Measurements from ENCODE around the gene CMTR2. TPM values are rescaled to one million over a fixed set of nuclear protein-coding genes. Genes with fewer than 3 reads are reported as not detected.
A peak's percentile ranks its signal among the peaks of the same experiment; 100 is the strongest.

Gene CMTR2
- total and polyA plus RNA-seq, 2 of the 4 experiments (the other 2 are of a cell fraction): 10.6 to 21.9 TPM

- DNase-seq (peak; percentile 10), ATAC-seq (ENCODE audit: low read depth) (no peak)
- CTCF ChIA-PET: interaction anchor here (0.6 to 1.3 kb wide), 2 partner anchors 23 to 1316 kb away, joined by 3 to 5 read pairs; no protein-coding TSS in a partner anchor
These were observed 672 bp downstream of the CMTR2 start for GRCh38 chr16:71288570-71288889.

More at GRCh38 chr16:71288570-71288889, 672 bp downstream of the CMTR2 start:
- 0% methylated on average over 1 of the region's 3 CpGs; no CpG with 5 or more reads in 1 of the 2 experiments for WGBS, 2 experiments (ENCODE audit: extremely low coverage in 2 of 2, insufficient read length in 1 of 2)
- no peaks in the 10 kb centered on the region for H3K9me3 ChIP-seq (ENCODE audit: control insufficient read depth, insufficient read depth, low read length)
- peak overlapping the region; percentile 93 for H2AFZ ChIP-seq (replicated peaks; ENCODE audit: low read length, poor library complexity)
- H3K79me1 ChIP-seq (ENCODE audit: low read depth in 1 of 2, low read length in 2 of 2): peaks cover 9 to 25% of the 10 kb centered on the region in 2 experiments
- peak overlapping the region; percentile 74 for H3K9ac ChIP-seq (ENCODE audit: low read depth, low read length)
- H3K4ac ChIP-seq (ENCODE audit: low read depth, low read length): peak overlapping the region; percentile 49
- H4K5ac ChIP-seq (ENCODE audit: low read depth, low read length): peak overlapping the region; percentile 51
- no peak overlapping the region for H2AK5ac ChIP-seq (ENCODE audit: low read depth, low read length)
- peak overlapping the region; percentile 74 for H2AK9ac ChIP-seq (replicated peaks; ENCODE audit: low read depth, low read length, poor library complexity)
- H3K14ac ChIP-seq (replicated peaks; ENCODE audit: low read depth, low read length): peak overlapping the region; percentile 74
- peak overlapping the region; percentile 76 for H2BK5ac ChIP-seq (ENCODE audit: low read depth, low read length, poor library complexity, severe bottlenecking)
- peak overlapping the region; percentile 82 for H3K4me2 ChIP-seq (ENCODE audit: low read depth, low read length)
- peak overlapping the region; percentile 46 to 73 for H4K8ac ChIP-seq (ENCODE audit: low read depth in 2 of 2, low read length in 2 of 2)
- H3K18ac ChIP-seq (ENCODE audit: low read depth, low read length): no peak overlapping the region
- H3K27me3 ChIP-seq (ENCODE audit: control insufficient read depth, insufficient read depth, low read length): no peaks in the 10 kb centered on the region
- in situ Hi-C loops (cut with MboI; ENCODE audit: low sequenced_read_pairs): loop anchor here (25.0 kb wide), 1 partner anchor 501 kb away; no protein-coding TSS in a partner anchor
- H3K36me3 ChIP-seq (ENCODE audit: control insufficient read depth, insufficient read depth, low read length): peaks cover 8% of the 10 kb centered on the region
- peaks cover 2% of the 10 kb centered on the region; the same call in 1 of the 2 replicates for H3K9me1 ChIP-seq (ENCODE audit: insufficient read depth, low read length)
- no peaks in the 10 kb centered on the region for H4K20me1 ChIP-seq (ENCODE audit: insufficient read depth, low read length)
- H4K91ac ChIP-seq (ENCODE audit: insufficient read depth, low read depth, low read length): no peak overlapping the region
- H3K23ac ChIP-seq (ENCODE audit: low read depth, low read length): 0 out of 2 replicates have a peak overlapping the region, but pooled peaks have one; percentile 59
- H3K27ac ChIP-seq (ENCODE audit: insufficient read depth, low read length): peak overlapping the region; percentile 79
- no TSS peak for BruUV-seq (replicated peaks)
- dilution Hi-C loops (cut with HindIII; ENCODE audit: low sequenced_read_pairs, unreplicated experiment): no loop called here
- peak overlapping the region; percentile 28; the same call in 1 of the 2 replicates for H2BK120ac ChIP-seq (ENCODE audit: low read depth, low read length)
- intact Hi-C loops (cut with micrococcal nuclease): loop anchor here (2.0 kb wide), 1 partner anchor 70 kb away; the partner anchor contains the start of gene CALB2
- H2BK20ac ChIP-seq (ENCODE audit: low read depth, low read length): no peak overlapping the region
- peak overlapping the region; percentile 67 for H3K4me3 ChIP-seq (ENCODE audit: insufficient read depth, low read depth, low read length)
- no peak for TF ChIP-seq RFX5 (IDR thresholded peaks at IDR 0.05; ENCODE audit: low read depth, low read length)
- no peak for TF ChIP-seq POLR2A (IDR thresholded peaks at IDR 0.05; ENCODE audit: low read depth, low read length)
- TF ChIP-seq BHLHE40 (IDR thresholded peaks at IDR 0.05; ENCODE audit: low read depth, low read length): no peak
- TF ChIP-seq USF2 (IDR thresholded peaks at IDR 0.05; ENCODE audit: low read depth, low read length): no peak
- TF ChIP-seq, protein P1, sequence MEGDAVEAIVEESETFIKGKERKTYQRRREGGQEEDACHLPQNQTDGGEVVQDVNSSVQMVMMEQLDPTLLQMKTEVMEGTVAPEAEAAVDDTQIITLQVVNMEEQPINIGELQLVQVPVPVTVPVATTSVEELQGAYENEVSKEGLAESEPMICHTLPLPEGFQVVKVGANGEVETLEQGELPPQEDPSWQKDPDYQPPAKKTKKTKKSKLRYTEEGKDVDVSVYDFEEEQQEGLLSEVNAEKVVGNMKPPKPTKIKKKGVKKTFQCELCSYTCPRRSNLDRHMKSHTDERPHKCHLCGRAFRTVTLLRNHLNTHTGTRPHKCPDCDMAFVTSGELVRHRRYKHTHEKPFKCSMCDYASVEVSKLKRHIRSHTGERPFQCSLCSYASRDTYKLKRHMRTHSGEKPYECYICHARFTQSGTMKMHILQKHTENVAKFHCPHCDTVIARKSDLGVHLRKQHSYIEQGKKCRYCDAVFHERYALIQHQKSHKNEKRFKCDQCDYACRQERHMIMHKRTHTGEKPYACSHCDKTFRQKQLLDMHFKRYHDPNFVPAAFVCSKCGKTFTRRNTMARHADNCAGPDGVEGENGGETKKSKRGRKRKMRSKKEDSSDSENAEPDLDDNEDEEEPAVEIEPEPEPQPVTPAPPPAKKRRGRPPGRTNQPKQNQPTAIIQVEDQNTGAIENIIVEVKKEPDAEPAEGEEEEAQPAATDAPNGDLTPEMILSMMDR (conservative IDR thresholded peaks at IDR 0.05; ENCODE audit: low read depth, low read length): no peak
- no peak for TF ChIP-seq MAZ (IDR thresholded peaks at IDR 0.05; ENCODE audit: borderline replicate concordance, low read depth, low read length)
- no peak for TF ChIP-seq NFE2L2 (IDR thresholded peaks at IDR 0.05; ENCODE audit: low read depth, low read length)
- TF ChIP-seq, protein P2, sequence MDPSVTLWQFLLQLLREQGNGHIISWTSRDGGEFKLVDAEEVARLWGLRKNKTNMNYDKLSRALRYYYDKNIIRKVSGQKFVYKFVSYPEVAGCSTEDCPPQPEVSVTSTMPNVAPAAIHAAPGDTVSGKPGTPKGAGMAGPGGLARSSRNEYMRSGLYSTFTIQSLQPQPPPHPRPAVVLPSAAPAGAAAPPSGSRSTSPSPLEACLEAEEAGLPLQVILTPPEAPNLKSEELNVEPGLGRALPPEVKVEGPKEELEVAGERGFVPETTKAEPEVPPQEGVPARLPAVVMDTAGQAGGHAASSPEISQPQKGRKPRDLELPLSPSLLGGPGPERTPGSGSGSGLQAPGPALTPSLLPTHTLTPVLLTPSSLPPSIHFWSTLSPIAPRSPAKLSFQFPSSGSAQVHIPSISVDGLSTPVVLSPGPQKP (IDR thresholded peaks at IDR 0.05; ENCODE audit: borderline replicate concordance, low read depth, low read length): no peak
- TF ChIP-seq MXI1 (IDR thresholded peaks at IDR 0.05; ENCODE audit: borderline replicate concordance, low read depth, low read length): no peak
- TF ChIP-seq MAFK (IDR thresholded peaks at IDR 0.05; ENCODE audit: low read depth, low read length): no peak
- TF ChIP-seq CHD1 (IDR thresholded peaks at IDR 0.05; ENCODE audit: low read depth, low read length): no peak
- no peak for TF ChIP-seq RCOR1 (IDR thresholded peaks at IDR 0.05; ENCODE audit: insufficient replicate concordance, low read length)
- POLR2A ChIA-PET (ENCODE audit: unreplicated experiment): no interaction called here
- H3K56ac ChIP-seq (ENCODE audit: extremely low read depth, insufficient read depth, low read length): peak overlapping the region; percentile 55; the same call in 1 of the 2 replicates
- no peak overlapping the region for H2BK15ac ChIP-seq (ENCODE audit: low read depth, low read length)
- H3K4me1 ChIP-seq (ENCODE audit: control insufficient read depth, insufficient read depth, low read length): no peaks in the 10 kb centered on the region; the same call in 1 of the 2 replicates
